GM19023 (cell line): ENCODE data around the gene CFAP74.

Experiments used
- ATAC-seq: cut with Tn5 transposase; IDR thresholded peaks from one replicate; pipeline ENCODE4 v1.9.1; 2021; ENCODE audit warnings: mild to moderate bottlenecking, moderate library complexity; ENCODE audit not compliant: unreplicated experiment

CFAP74 gene

GRCh38 chr1:1919304-1920056 is 84.1 kb downstream of the CFAP74 start:
- ATAC-seq = peak; percentile 79

GRCh38 chr1:1918901-1919303 is 84.7 kb downstream of the CFAP74 start, which contains the start of gene TMEM52:
Gene TMEM52, minus strand, starts transcription at chr1:1919279. Its CDS starts 14 bp downstream, at chr1:1919265.
- ATAC-seq = peak; percentile 22

- no peak for ATAC-seq
These were observed 85.3 kb downstream of the CFAP74 start for GRCh38 chr1:1917995-1918900.

GRCh38 chr1:1917304-1917976 is 86.1 kb downstream of the CFAP74 start:
- no peak for ATAC-seq

GRCh38 chr1:1916851-1917251 is 86.7 kb downstream of the CFAP74 start:
- no peak for ATAC-seq

GRCh38 chr1:1915911-1916840 is 87.4 kb downstream of the CFAP74 start:
- no peak for ATAC-seq

- no peak for ATAC-seq
These were observed 88.5 kb downstream of the CFAP74 start, which contains the start of gene CALML6 for GRCh38 chr1:1914971-1915692. Gene CALML6, plus strand, starts transcription at chr1:1915260. Its CDS starts 21 bp downstream, at chr1:1915281.

- ATAC-seq = no peak
These were observed 89.2 kb downstream of the CFAP74 start for GRCh38 chr1:1914101-1914970.

- no peak for ATAC-seq
These were observed 92.1 kb downstream of the CFAP74 start for GRCh38 chr1:1911350-1912041.

- ATAC-seq = no peak
These were observed 92.8 kb downstream of the CFAP74 start for GRCh38 chr1:1910651-1911331.

GRCh38 chr1:1910033-1910465 is 93.5 kb downstream of the CFAP74 start:
- no peak for ATAC-seq

- peak; percentile 13 for ATAC-seq
These were observed 95.1 kb downstream of the CFAP74 start for GRCh38 chr1:1908506-1908791.

GRCh38 chr1:1907098-1907736 is 96.4 kb downstream of the CFAP74 start:
- no peak for ATAC-seq

GRCh38 chr1:1906185-1907097 is 97.1 kb downstream of the CFAP74 start:
- ATAC-seq = no peak

- no peak for ATAC-seq
These were observed 100.4 kb downstream of the CFAP74 start for GRCh38 chr1:1903224-1903623.
